Ramos (cell line): Measurements from ENCODE around the gene ACVR1.

Experiments
- in situ Hi-C: fragments of 300-500 bp; cut with MboI; formaldehyde crosslinking; loops from one replicate; pipeline ENCODE4 v1.14.3; 2022; ENCODE audit warnings: low sequenced_read_pairs; ENCODE audit not compliant: unreplicated experiment

ACVR1 gene

DNA sequence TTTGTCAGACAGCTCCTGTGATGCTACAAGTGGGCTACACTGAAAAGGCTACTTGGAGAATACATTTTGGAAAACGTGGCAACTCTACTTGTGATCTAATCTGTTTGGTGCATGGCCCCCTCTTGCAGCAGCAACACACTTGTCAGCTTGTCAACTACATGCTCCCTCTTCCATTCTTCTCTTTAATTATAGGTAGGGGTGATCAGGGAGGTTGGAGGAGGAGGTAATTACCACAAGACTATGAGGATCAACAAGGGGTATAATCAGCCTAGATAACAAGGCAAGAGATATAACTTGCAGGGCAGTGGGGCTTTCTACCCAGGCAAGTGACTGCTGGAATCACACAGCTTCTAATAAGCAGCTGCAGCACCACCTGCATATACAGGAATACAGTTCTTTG lies 104.9 kb downstream of the ACVR1 start:
- in situ Hi-C loops: loop anchor here (25.0 kb wide), 1 partner anchor 484 kb away; no protein-coding TSS in a partner anchor

DNA sequence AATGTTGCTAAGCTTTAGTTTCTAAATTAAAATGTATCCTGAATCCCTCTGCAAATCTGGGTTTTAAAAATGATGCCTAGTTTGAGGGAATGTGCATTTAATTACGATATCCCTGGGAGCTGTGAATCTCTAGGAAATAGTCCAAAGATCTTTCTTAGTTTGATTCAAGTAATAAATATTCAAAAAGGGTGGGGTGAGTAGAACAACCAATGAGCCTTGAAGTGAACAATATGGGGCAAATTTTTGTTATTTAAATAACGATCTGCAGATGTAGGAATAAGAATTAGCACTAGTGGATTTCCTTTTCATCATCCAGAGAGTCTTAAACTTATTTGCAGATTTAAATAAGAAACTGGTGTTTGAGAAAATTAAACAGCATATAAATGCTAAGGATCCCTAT lies 106.3 kb downstream of the ACVR1 start:
- in situ Hi-C loops: loop anchor here (25.0 kb wide), 1 partner anchor 483 kb away; no protein-coding TSS in a partner anchor

DNA sequence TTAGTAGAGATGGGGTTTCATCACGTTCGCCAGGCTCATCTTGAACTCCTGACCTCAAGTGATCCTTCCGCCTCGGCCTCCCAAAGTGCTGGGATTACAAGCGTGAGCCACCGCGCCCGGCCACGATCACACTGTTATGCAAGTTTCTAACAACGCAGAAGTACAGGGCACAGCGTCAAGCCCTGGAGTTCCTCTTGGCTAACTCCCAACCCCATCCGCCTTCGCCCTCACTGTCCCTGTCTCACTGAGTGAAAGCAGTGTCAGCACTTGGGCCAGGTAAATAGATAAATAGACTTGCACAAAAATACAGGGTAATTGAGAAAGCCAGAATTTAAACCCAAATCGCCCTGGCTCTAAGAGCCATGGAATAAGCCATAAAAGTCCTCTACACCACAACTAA lies 111.7 kb downstream of the ACVR1 start:
- in situ Hi-C loops: loop anchor here (25.0 kb wide), 1 partner anchor 477 kb away; no protein-coding TSS in a partner anchor

DNA sequence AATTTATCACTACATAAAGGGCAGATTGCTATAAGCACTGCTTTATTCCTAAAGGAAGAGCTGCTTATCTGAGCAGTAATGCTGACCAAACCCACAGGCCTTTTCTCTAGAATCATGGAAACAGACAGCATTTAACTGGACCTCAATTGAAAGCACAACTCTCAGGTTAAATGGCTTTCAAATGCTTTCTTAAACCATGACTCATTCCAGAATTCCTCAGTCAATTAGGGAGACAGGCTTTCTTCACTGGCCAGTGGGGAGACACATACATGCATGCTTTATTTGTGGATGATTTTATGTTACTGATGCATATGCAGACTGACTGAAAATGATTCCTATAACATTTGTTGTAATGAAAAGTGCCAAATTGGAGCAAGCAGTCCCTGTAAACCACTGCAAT lies 114.6 kb downstream of the ACVR1 start:
- in situ Hi-C loops: loop anchor here (25.0 kb wide), 1 partner anchor 474 kb away; no protein-coding TSS in a partner anchor

DNA sequence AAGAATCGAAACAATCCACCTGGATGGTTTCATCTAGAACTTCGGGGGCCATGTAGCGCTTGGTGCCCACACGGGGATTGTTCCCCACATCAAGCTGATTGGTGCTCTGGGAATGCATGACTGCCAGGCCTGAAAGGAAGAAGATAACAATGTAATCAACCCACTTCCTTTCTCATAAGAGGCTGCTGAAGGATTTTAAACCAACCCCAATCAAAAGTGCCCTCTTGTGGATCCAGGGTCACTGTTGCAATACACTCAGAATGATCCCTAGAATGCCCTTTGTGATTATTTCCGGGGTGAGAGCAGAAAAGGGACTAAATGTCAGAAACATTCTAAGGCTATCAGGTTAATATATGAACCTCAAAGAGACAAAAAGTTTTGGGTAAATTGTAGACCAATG lies 115.2 kb downstream of the ACVR1 start:
- in situ Hi-C loops: loop anchor here (25.0 kb wide), 1 partner anchor 474 kb away; no protein-coding TSS in a partner anchor

DNA sequence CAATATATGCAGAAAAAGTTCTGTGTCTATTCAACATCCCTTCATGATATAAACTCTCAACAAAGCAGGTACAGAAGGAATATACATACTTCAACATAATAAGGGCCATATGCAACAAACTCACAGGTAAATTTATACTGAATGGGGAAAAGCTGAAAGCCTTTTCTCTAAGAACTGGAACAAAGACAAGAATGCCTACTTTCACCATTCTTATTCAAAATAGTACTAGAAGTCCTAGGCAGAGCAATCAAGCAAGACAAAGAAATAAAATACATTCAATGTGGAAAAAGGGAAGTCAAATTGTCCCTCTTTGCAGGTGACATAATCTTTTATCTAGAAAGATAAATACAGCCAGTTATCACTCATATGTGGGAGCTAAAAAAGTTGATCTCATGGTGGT lies 116.3 kb downstream of the ACVR1 start:
- in situ Hi-C loops: loop anchor here (25.0 kb wide), 1 partner anchor 473 kb away; no protein-coding TSS in a partner anchor

DNA sequence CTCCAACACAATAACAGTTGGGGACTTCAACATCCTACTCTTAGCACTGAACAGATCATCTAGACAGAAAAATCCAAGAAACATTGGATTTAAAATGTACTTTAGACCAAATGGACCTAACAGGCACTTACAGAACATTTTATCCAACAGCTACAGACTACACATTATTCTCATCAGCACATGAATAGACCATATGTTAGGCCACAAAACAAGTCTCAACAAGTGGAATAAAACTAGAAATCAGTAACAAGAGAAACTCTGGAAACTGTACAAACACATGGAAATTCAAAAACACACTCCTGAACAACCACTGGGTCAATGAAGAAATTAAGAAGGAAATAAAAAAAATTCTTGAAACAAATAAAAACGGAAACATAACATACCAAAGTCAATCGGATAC lies 117.5 kb downstream of the ACVR1 start:
- in situ Hi-C loops: loop anchor here (25.0 kb wide), 1 partner anchor 471 kb away; no protein-coding TSS in a partner anchor

DNA sequence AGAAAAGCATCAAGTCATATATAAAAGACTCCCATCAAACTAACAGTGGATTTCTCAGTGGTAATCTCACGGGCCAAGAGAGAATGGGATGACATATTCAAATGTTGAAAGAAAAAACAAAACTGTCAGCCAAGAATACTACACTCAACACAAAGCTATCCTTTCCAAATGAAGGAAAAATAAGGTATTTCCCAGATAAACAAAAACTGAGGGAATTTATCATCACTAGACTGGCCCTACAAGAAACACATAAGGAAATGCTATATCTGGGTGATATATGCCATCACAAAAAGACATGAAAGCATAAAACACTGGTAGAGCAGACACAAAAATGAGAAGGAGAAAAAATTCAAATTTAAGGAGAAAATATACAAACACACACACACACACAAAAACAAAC lies 118.6 kb downstream of the ACVR1 start:
- in situ Hi-C loops: loop anchor here (25.0 kb wide), 1 partner anchor 470 kb away; no protein-coding TSS in a partner anchor

DNA sequence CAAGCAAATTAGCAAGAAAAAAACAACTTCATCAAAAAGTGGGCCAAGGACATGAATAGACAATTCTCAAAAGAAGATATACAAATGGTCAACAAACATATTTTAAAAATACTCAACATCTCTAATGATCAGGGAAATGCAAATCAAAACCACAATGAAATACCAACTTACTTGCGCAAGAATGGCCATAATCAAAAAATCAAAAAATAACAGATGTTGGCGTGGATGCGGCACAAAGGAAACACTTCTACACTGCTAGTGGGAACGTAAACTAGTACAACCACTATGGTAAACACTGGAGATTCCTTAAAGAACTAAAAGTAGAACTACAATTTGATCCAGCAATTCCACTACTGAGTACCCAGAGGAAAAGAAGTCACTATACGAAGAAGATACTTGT lies 119.7 kb downstream of the ACVR1 start:
- in situ Hi-C loops: loop anchor here (25.0 kb wide), 1 partner anchor 469 kb away; no protein-coding TSS in a partner anchor

DNA sequence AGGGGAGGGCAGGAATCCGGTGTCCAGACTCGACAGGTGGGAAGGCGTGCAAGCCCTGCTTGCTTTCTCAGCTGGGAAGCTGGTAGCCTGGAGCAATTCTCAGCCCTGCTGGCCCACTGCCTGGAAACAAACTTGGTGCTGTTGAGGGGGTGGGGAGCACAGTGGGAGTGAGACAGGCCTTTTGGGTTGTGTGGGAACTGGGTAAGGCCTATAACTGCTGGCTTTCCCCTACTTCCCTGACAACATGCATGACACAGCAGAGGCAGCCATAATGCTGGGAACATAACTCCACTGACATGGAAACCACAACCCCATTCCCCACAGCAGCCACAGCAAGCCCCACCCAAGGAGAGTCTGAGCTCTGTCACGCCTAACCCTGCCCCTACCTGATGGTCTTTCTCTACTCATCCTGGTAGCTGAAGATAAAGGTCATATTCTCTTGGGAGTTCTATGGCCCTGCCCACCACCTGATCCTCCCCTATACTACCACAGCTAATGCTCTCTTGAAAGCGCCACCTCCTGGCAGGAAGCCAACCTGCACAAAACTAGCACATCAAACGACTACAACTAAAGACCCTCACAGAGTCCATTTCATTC lies 124.6 kb downstream of the ACVR1 start:
- in situ Hi-C loops: loop anchor here (25.0 kb wide), 1 partner anchor 464 kb away; no protein-coding TSS in a partner anchor

DNA sequence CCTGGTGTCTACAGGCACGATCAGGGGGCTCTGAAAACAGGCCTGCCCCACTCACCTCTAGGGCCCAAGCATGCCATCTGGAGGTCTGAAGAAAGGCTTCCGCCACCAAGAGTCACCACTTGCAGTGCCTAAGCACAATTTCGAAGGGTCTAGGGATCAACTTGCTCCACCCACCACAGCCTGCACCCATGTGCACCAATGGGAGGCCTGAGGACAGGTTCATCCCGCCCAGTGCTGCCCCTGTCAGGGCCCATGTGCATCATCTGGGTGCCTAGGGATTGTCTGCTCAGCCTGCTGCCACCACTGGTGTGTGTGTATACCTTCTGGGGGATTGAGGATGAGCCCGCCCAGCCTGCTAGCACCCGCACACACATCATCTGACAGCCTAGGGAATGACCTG lies 126.4 kb downstream of the ACVR1 start:
- in situ Hi-C loops: loop anchor here (25.0 kb wide), 1 partner anchor 462 kb away; no protein-coding TSS in a partner anchor

DNA sequence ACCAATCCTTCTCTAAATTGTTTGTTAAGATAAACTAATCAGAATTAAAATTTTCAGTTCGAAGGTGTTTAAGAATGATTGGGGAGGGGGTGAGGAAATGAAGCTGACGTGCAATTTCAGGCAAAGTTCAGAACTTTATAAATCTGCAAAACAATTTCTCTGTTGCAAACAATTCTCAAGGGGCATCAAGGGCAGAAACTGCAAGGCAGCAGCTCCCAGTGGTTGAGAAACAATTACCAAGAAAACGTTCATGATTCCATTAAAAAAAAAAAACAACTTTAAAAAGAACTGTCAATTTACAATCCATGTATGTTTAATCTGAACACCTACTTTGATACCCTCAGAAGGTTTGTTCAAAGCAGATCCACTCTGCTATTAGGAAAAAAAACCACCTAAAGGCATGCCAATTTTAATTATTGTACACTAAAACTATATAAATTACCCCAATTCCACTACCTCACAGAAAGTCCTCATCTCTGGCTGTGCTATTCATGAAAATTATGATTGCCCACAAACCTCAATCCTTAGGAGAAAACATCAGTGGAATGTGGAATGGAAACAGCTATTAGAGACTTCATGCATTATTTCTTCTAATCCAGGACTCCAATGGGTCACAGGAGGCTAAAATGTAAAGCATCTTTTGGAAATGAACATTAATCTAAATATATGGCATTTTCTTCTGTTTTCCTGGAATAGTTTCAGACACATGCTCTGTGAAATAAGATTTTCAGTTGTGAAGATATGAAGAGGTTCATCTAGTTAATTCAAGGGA lies 127.6 kb downstream of the ACVR1 start:
- in situ Hi-C loops: no loop called here

DNA sequence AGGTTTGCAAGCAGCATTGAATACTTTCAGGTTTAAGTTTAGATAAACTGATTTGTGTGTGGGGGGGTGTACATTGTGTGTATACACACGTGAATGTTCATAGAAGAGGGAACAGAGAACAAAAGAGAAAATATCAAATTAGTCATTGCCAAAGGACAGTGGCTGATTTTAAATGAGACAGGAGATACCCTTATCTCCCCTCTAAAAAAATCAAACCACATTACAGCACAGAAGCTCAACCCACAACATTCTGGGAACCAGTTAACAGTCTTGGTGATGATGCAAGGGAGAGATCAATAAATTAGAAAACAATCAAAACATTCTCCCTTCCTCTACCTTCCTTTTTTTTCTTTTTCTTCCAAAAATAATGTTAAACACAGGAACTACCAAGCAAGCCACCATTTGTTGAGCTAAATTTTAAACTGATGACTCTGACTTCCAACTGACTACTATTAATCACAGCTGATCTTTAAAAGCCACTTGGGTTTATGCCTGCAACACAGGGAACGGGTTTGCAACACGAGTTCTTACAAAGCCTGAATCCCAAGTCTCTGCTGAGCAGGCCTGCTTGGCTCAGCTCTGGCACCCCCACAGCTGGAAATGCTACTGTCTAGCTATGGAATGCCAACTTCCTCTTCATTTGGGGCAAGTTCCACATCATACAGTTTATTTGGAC lies 128.3 kb downstream of the ACVR1 start:
- in situ Hi-C loops: no loop called here

DNA sequence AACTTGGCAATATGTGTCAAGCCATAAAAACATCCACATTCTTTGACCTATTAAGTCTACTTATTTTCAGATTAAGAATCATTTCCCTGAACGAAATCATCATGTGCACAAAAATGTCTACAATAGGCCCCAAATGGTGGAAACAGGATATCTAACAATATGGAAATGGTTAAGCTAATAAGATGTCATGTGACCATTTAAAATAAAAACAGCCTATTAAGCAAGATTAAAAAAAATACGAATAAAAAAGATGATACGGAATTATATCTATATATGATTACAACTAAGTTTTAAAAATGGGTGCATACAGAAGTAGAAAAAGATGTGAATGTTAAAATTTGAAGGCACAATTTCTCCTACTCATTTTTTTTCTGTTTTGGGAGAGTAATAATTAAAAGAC lies 128.8 kb downstream of the ACVR1 start:
- in situ Hi-C loops: no loop called here

DNA sequence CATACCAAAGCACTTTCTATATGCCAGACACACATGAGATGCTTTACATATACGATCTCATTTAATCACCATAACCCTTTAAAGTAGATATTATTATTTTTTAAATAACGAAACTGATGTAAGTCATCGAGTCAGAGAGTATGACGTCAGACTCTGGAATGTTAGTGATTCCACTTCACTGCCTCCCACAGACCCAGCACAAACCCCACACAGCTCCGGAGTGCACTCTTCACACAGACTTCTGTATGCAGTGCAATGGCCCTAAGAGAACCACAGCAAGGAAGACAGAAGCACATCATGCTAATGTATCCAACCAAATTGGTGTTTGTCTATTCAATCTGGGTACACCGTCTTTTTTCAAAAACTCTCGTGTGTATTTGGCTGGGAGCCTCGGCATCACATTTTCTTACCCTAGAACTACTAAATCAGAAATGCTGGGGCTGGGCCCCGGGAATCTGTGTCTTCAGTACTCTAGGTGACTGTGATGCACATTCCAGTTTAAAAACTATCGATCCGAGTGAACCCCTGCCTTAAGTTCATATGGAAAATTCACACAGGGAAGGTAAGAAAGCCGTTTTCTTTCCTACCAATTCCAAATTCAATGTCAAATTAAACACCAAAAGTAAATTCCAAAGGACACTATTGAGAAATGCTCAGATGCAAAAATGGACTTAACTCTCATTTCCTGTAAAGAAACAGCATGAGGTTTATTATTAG lies 129.7 kb downstream of the ACVR1 start:
- in situ Hi-C loops: no loop called here

DNA sequence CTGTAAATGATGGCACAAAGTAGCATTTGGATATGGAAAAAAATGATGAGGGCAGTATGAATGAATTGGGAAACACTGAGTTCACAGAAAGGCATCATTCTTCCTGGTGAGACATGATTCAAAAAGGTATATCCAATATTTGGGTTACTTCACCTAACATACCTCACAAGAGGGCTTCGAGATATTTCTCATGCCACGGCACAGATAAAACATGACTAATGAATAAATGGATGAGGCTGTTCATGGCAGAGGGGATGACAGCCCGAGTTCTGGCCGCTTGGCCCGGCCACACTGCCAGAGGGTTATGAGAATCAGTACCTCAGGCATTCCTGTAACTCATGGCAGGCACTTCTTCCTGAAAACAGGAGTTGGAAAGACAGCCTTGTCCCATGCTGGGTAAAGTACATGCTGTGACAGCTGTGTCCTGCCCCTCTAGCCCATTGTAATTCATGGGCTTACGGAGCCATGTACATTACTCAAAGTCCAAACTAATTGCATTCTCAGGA lies 131.5 kb downstream of the ACVR1 start:
- in situ Hi-C loops: no loop called here

DNA sequence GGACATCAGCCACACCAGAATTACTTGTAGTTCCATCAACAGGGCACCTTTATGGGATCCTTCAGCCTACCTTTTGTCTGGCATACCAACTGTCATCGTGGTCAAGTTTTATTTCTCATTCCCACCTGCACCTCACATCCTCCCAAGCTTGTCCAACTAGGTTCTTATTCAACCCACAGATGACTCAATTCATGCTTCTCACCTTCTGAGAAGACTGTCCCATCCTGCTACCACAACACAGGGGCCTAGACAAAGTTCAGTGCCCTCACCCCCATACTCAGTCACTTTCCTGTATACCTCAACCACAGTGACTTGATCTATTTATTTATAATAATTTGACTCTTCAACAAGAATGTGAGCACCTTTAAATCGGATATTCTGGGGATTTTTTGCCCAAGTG lies 133.1 kb downstream of the ACVR1 start:
- in situ Hi-C loops: no loop called here

DNA sequence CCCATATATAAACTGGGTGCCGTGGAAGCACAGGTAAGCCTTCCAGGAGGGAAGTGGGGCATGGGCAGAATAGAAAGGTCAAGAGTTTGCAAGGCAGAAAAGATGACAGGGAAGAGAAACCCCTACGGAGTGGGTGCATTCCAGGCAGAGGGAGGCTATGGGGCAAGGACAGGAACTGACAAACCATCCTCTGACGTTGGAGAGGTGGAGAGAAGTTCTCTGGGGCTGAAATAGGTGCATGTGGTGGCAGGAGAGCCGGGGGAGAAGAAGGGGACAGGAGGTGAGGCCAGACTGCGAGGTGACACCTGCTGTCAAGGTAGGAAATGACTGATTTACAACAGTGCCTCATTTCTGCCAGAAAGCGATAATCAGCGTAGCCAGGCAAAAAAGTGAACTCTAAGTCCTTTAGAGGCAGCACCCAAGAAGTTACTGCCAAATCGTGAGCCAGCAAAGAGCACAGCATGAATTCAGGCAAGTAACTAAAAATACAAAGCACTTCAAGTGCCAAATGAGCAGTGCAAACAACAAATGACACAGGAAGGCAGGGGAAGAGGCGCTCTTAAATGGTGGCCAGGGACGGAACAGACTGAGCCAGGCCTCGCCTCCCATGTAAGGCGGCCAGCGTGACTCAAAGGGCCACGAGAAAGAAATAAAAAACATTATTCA lies 134.2 kb downstream of the ACVR1 start:
- in situ Hi-C loops: no loop called here

DNA sequence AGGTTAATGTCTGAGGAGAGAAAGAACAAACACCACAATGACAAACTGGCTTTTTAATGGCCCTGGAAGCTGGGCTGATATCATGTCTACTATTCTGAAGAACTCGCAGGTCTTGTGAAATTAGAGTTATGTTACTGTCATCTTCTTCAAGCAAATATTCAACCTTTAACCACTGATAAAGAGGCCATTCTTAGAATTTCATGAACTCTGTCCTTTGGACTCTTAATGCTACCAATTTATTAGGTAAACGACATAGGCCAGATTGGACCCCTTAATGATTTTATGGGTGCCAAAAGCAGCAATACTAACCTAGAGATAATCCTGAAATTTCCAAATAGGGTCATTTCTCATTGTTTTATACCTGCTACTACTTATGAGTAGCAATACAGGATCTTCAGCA lies 138.5 kb downstream of the ACVR1 start:
- in situ Hi-C loops: no loop called here
